ENCODE data around the gene EIF4G1.
"Not testable (repeated sequence)": the region's sequence is repeated elsewhere in the genome, so short reads cannot be mapped to it uniquely, and the experiment has no call there.

EIF4G1 gene

GRCh38 chr3:184335291-184335660, 20.9 kb downstream of the EIF4G1 start:
- DNase-seq = no peak

DNA sequence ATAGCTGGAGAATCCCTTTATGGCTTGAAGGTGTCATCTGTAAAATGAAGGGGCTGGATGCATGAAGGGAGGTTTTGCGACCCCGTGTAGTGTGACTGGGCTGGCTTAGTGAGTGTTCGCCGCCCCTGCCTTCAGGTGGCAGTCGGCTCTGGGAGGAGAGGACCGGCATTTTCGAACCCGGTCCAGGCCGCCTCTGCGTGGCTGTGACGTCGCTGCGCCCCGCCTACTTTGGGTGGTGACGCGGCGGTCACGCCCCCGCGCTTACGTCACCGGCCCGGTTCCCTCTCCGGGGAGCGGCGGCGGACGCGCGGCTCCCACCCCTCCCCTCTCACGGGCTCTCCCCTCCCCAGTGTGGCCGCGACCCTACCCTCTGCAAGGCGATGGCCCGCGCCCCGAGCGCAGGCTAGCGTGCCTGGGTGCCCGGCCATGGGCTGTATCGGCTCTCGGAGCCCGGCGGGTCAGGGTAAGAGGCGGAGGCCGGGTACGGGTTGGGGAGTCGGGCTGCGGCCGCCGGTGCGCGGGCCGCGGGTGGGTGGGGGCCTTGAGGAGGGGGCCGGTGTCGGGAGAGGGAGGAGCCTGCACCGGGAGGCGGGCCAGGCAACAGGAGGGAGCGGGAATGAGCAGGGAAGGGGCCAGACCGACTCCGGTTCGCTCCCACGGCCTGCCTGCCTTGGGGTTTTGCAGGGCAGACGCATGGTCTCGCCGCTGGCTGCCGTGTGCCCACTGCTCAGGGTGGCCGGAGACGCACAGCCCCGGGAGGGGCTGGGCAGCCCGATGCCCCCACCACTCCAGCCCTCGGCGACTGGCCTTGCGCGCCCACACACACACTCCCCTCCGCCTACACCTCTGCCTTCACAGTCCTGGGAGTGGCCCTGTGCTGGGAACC, 21.5 kb downstream of the EIF4G1 start:
- DNase-seq = peak; percentile 92

- DNase-seq = peak; percentile 60
These were observed 22.4 kb downstream of the EIF4G1 start for GRCh38 chr3:184336547-184337398.

- DNase-seq = peak; percentile 85
These were observed 23.0 kb downstream of the EIF4G1 start, which contains the start of gene FAM131A for GRCh38 chr3:184337399-184337714. TSS of gene FAM131A (plus strand) at chr3:184337600. CDS start at chr3:184337631, 31 bp downstream.

- DNase-seq = no peak
These were observed 23.6 kb downstream of the EIF4G1 start for GRCh38 chr3:184337981-184338380.

- DNase-seq = peak; percentile 91
These were observed 24.1 kb downstream of the EIF4G1 start for GRCh38 chr3:184338511-184338945.

- no peak for DNase-seq
These were observed 24.6 kb downstream of the EIF4G1 start for GRCh38 chr3:184339001-184339400.

DNA sequence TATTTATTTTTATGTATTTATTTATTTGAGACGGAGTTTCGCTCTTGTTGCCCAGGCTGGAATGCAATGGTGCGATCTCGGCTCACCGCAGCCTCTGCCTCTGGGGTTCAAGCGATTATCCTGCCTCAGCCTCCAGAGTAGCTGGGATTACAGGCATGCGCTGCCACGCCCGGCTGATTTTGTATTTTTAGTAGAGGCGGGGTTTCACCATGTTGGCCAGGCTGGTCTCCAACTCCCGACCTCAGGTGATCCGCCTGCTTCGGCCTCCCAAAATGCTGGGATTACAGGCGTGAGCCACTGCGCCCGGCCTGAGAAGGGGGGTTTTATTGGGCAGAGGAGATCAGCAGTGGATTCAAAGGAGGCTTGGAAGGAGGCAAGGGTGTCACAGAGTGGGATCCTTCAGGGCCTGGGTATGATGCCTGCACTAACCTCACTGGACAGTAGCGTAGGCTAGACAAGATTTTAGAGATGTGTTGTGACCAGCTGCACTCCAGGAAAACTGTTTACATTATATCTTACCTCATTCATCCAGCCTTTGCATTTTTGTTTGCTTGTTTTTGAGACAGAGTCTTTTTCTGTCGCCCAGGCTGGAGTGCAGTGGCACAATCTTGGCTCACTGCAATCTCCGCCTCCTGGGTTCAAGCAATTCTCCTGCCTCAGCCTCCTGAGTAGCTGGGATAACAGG, 25.2 kb downstream of the EIF4G1 start:
- DNase-seq = not testable (repeated sequence)

- DNase-seq = no peak
These were observed 27.5 kb downstream of the EIF4G1 start for GRCh38 chr3:184341925-184342324.

DNA sequence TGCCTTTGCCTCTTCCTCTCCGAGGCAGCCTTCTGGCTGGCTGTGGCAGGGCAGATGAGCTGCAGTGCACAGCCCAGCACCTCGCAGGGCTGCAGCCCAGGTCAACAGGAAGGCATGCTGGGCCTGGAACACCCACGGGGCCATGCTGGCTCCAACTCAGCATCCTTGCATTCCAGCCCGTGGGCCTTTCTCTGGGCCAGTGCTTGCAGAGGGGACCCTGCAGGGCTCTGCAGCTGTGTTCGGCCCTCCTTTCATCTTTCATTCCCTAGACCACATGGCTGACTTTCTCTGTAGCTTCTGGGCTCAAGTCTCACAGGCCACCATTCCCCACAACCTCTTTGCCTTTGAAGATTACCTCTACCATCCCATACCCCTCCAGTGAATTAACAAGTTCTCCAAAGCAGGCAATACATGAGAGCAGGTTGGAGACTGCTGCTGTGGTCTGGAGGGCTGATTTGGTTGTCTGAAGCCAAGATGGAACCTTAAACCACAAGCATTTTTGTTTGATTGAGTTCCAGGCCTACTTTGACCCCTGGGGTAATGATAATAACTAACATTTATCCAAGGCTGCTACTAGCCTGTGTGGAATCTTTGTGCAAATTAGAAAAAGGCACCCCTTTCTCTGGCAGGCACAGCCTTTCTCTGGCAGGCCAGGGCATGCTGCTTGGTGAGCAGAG, 28.9 kb downstream of the EIF4G1 start:
- DNase-seq = no peak

GRCh38 chr3:184344579-184345316, 30.3 kb downstream of the EIF4G1 start:
- DNase-seq = no peak

DNA sequence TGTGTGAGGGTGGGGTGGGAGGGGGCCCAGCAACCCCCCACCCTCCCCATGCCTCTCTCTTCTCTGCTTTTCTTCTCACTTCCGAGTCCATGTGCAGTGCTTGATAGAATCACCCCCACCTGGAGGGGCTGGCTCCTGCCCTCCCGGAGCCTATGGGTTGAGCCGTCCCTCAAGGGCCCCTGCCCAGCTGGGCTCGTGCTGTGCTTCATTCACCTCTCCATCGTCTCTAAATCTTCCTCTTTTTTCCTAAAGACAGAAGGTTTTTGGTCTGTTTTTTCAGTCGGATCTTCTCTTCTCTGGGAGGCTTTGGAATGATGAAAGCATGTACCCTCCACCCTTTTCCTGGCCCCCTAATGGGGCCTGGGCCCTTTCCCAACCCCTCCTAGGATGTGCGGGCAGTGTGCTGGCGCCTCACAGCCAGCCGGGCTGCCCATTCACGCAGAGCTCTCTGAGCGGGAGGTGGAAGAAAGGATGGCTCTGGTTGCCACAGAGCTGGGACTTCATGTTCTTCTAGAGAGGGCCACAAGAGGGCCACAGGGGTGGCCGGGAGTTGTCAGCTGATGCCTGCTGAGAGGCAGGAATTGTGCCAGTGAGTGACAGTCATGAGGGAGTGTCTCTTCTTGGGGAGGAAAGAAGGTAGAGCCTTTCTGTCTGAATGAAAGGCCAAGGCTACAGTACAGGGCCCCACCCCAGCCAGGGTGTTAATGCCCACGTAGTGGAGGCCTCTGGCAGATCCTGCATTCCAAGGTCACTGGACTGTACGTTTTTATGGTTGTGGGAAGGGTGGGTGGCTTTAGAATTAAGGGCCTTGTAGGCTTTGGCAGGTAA, 31.1 kb downstream of the EIF4G1 start:
- no peak for DNase-seq

- no peak for DNase-seq
These were observed 32.2 kb downstream of the EIF4G1 start for GRCh38 chr3:184346480-184347190.

DNA sequence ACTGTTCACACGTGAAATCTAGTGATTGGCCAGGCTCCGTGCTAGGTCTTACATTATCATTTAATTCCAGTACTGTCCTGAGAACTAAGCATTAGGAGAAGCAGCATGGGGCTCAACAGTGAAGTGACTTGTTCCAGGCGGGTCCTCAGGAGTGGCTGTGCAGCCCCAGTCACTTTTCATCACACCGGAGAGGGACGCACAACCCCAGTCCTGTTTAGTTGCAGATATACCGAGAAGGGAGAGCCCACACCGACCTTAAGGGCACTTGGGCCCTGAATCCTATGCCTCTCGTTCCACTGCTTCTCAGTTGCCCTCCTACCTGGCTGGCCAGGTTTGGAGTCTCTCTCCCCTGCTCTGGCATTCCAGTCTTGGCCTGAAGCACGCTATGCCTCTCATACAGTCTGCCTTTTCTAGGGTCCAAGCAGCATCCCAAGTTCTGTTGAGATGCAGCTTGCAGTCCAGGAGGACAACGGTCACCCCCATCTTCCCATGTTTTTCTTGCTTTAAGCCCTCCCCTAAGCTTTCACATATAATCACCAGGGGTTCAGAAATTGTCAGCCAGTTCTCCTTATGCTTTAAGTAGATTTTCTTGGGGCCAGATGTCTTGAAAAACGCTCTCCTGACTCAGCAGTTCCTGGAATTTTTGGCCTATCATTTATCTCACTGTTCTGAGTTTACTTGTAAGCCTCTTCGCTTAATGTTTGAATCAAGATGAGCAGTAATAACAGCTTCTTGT, 33.1 kb downstream of the EIF4G1 start:
- DNase-seq = no peak

- DNase-seq = no peak
These were observed 33.6 kb downstream of the EIF4G1 start for GRCh38 chr3:184348057-184348382.

GRCh38 chr3:184349563-184350470, 35.4 kb downstream of the EIF4G1 start:
- no peak for DNase-seq

GRCh38 chr3:184350618-184351017, 36.2 kb downstream of the EIF4G1 start:
- no peak for DNase-seq

DNA sequence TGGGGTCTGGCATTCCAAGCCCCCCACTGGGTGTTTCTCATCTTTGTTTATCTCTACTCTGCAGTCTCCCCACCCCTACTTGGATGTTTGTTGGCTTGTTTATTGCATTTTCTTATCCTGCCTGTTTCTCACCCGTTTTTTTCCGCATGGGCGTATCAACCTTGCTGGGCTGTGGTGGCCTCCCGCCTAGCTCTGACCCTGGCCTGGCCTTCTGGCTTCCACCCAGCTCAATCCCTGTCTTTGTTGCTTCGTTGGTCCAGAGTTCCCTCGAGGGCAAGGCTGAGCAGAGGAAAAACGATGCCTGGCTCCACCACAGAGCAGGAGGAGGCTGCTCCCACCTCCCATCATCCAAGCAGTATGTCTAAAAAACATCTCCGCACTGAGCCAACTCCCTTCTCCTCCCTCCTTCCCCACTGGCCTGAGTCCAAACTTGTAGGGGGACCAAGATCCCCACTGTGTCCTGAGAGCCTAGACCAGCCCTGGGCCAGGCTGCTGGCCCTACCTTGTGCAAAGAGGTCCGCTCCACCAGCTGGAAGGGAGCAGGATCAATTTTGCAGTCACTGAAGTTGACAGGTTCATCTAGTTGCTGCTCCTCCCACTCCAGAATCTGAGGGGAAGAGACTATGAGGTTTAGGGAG, 37.2 kb downstream of the EIF4G1 start:
- DNase-seq = no peak

Data from left hindlimb (tissue), 1 donor.